GM12891 (cell line): ENCODE measurements around the gene AFMID.

Experiments used
- DNase-seq: peaks from one replicate; pipeline ENCODE4 v3.0.0; 2011; ENCODE audit warnings: low spot score; ENCODE audit not compliant: insufficient read length
- FAIRE-seq: peaks from 2 replicates; lab custom pipeline; 2011; peaks lifted over from hg19 to GRCh38; lab: Jason Lieb, UNC
- PAX5 ChIP-seq: IDR thresholded peaks from 2 replicates; pipeline ENCODE4 v1.6.1; 2011; ENCODE audit warnings: low read length, moderate library complexity, mild to moderate bottlenecking; ENCODE audit not compliant: insufficient read depth, severe bottlenecking
- POLR2A ChIP-seq: IDR thresholded peaks from 2 replicates; pipeline ENCODE4 v1.6.1; 2011; ENCODE audit warnings: low read depth, low read length, control low read depth
- POLR2AphosphoS5 ChIP-seq: IDR thresholded peaks from 2 replicates; pipeline ENCODE4 v1.6.1; 2011; ENCODE audit warnings: low read depth, low read length, control low read depth
- POU2F2 ChIP-seq: IDR thresholded peaks from 2 replicates; pipeline ENCODE4 v1.6.1; 2011; ENCODE audit warnings: low read depth, mild to moderate bottlenecking, control low read depth, low read length, moderate library complexity
- SPI1 ChIP-seq: IDR thresholded peaks from 2 replicates; pipeline ENCODE4 v1.6.1; 2011; ENCODE audit warnings: low read depth, low read length, control low read depth
- TAF1 ChIP-seq: IDR thresholded peaks from 2 replicates; pipeline ENCODE4 v1.6.1; 2011; ENCODE audit warnings: low read depth, low read length, control low read depth

The AFMID gene

DNA sequence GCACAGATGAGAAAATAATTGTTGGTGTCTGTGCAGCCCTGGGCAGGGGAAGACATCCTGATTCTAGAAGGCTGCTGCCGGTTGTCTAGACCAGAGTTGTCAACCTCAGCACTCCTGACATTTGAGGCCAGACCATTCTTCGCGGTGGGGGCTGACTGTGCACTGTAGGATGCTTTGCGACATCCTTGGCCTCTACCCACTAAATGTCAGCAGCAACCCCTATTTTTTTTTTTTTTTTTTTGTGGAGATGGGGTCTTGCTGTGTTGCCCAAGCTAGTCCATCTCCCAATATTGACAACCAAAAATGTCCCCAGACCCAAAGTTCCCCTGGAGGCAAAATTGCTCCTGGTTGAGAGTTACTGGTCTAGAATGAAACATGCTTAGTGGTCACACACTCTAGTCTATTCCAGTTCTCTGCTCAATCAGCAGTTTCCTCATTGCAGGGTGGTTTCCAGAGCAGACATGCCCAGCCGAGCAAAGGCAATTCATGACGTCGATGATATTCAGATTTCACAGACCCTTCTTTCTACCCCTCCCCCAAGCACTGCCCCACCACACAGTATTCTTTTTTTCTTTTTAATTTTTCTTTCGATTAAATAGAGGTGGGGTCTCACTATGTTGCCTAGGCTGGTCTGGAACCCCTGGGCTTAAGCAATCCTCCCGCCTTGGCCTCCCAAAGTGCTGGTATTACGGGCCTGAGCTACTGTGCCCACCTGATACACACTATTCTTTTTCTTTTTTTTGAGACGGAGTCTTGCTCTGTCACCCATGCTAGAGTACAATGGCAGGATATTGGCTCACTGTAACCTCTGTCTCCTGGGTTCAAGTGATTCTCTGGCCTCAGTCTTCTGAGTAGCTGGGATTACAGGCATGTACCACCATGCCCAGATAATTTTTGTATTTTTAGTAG lies 32.0 kb upstream of the AFMID start:
- no peak for DNase-seq
- TF ChIP-seq TAF1 (peak; percentile 39; the same call in 1 of the 2 replicates), POLR2A (peak; percentile 62; the same call in 1 of the 2 replicates), PAX5 (peak; percentile 40), POLR2AphosphoS5 (peak; percentile 68; the same call in 1 of the 2 replicates), SPI1 (peak; percentile 21; the same call in 1 of the 2 replicates), POU2F2 (peak; percentile 89; the same call in 1 of the 2 replicates)
- FAIRE-seq: peak; percentile 94

DNA sequence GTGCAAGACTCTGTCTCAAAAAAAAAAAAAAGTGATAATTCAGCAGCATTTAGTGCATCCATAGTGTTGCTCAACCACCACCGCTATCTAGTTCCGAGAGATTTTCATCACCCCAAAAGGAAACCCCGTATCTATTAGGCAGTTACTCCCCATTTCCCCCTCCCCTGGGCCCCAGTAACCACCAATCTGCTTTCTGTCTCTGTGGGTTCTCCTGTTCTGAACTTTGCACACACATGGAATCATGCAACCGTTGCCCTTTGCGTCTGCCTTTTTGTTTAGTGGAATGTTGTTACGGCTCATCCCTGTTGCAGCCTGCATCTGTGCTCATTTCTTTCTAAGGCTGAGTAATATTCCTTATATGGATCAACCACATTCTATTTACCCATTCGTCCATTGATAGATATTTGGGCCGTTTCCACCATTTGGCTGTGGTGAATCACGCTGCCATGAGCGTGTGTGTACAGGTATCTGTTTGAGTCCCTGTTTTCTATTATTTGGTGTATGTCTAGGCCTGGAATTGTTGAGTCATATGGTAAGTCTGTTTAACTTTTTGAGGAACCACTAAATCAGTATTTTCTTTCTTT lies 27.5 kb upstream of the AFMID start:
- DNase-seq: no peak
- FAIRE-seq: peak; percentile 85
- TF ChIP-seq PAX5: peak; percentile 32
- TF ChIP-seq POLR2AphosphoS5: no peak
- TF ChIP-seq POU2F2: peak; percentile 60; the same call in 1 of the 2 replicates
- peak; percentile 51; the same call in 1 of the 2 replicates for TF ChIP-seq SPI1
- TF ChIP-seq TAF1: no peak
- TF ChIP-seq POLR2A: no peak

DNA sequence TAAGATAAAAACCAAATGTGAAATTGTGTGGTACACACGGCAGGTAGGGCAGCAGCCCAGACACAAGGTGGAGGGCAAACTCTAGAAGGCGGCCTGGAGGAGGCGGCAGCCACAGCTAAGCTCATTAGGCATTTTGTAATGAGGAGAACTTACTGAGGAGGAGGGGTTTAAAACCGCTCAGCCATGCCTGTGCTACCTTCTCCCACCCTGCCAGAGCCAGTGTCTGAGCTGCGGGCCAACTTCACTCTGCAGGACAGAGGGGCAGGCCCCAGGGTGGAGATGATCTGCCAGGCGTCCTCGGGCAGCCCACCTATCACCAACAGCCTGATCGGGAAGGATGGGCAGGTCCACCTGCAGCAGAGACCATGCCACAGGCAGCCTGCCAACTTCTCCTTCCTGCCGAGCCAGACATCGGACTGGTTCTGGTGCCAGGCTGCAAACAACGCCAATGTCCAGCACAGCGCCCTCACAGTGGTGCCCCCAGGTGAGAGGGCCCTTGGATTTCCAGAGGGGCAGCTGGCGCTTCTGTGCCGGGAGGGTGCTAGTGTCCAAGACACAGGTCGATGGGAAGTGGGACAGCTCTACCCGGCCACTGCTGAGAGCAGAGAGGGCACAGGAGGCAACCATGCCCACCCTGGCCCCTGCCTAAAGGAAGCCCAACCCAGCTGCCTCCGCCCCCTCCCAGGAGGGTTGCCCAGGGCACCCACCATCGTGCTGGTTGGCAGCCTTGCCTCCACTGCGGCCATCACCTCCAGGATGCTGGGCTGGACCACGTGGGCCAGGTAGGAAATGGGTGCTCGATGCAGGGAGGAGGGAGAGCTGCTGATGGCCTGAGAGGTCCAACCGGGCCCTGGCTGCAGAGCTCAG lies 23.0 kb upstream of the AFMID start:
- TF ChIP-seq POLR2A: no peak
- TF ChIP-seq POLR2AphosphoS5: no peak
- no peak for TF ChIP-seq POU2F2
- TF ChIP-seq TAF1: no peak
- no peak for TF ChIP-seq PAX5
- no peak for TF ChIP-seq SPI1
- no peak for DNase-seq
- FAIRE-seq: no peak

DNA sequence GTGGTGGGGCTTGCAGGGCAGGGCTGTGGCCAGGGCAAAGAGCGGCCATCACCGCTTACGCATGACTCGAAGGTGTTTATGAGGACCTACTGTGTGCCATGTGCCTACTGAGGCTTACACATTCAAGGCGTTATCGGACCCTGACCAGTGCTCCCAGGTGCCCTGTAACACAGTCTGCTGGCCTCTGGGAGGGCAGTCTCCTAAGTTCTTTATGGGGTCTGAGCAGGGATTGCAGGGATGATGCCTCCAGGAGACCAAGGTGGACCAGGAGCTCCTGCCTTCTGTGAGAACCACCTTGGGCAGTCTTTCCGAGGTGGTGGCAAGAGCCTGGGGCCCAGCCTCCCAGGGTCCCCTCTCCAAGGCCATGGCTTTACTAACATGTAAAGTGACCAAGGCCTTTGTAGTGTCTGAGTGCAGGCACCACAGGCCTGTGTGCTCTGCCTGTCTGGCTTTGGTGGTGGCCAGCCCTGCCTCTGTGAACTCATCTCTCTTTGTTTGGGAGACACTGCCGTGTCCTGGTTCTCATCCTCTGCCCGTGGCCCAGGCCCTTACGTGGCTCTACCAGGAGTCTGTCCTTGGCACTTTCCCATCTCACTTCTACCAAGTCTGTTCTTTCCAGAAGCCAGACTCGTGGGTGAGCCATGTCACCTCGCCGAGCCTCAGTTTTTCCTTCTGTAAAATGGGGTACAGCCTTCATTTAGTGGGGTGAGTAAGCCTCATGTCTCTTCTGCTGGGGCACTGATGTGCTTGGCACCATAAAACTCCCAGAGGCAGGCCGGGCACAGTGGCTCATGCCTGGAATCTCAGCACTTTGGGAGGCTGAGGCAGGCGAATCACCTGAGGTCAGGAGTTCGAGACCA lies 22.2 kb upstream of the AFMID start:
- TF ChIP-seq POU2F2 (no peak), SPI1 (no peak), POLR2AphosphoS5 (no peak), TAF1 (no peak), POLR2A (no peak), PAX5 (no peak)
- no peak for FAIRE-seq
- no peak for DNase-seq

DNA sequence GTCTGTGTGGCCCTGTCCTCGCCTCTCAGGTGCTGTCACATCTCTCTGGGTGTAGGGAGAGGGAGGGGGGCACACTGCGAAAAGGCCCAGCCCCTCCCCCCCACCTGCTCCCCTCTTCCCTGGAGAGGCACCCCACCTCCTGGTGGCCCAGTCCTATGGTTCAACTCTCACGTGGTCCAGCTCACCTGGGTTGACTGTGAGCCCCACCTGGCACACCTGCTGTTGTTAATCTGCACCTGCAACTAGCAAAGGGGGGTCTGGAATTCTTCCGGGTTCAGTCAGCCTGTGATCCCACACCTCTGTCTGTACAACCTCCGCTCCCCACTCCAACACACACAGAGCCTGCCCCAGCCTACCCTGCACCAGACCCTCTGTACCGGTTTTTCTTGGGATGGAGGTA lies 20.7 kb upstream of the AFMID start:
- FAIRE-seq (peak; percentile 5), DNase-seq (no peak)
- no peak for TF ChIP-seq PAX5
- TF ChIP-seq POU2F2: no peak
- no peak for TF ChIP-seq SPI1
- TF ChIP-seq TAF1: no peak
- no peak for TF ChIP-seq POLR2AphosphoS5
- no peak for TF ChIP-seq POLR2A

DNA sequence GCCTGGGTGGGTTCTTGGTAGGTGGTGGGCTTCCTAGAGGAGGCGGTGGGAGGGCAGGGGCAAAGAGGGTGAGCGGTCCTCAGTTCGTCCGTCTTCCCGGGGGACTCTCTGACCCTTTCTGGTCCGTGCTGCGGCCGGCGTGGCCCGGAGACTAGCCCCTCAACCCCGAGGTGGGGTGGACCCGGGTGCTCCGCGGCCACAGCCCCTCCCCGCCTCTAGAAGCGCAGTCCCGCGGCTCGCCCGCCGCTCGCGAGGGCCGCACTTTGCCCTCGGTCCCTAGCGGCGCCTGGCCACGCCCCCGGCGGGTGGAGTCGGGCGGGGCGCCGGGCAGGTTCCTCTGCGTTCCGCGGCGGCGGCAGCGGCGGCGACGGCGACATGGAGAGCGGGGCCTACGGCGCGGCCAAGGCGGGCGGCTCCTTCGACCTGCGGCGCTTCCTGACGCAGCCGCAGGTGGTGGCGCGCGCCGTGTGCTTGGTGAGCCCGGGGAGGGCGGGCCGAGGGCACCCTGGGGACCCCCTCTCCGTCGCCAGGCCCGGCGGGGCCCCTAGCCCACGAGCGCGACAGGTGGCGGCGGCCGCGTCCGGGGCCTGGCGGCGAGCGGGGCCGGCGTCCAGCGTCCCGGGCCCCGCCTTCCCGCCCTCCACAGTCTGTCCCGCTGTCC lies 18.8 kb upstream of the AFMID start, which contains the start of gene SYNGR2:
Gene SYNGR2 (plus strand): TSS at position 340 of the 661 bp plus-strand sequence. CDS start 36 bp downstream, at position 376.
- peak; percentile 67; the same call in 1 of the 2 replicates for TF ChIP-seq POLR2AphosphoS5
- no peak; the same call in 1 of the 2 replicates for TF ChIP-seq TAF1
- peak; percentile 21 for TF ChIP-seq POLR2A
- FAIRE-seq (peak; percentile 95), DNase-seq (peak; percentile 96)

DNA sequence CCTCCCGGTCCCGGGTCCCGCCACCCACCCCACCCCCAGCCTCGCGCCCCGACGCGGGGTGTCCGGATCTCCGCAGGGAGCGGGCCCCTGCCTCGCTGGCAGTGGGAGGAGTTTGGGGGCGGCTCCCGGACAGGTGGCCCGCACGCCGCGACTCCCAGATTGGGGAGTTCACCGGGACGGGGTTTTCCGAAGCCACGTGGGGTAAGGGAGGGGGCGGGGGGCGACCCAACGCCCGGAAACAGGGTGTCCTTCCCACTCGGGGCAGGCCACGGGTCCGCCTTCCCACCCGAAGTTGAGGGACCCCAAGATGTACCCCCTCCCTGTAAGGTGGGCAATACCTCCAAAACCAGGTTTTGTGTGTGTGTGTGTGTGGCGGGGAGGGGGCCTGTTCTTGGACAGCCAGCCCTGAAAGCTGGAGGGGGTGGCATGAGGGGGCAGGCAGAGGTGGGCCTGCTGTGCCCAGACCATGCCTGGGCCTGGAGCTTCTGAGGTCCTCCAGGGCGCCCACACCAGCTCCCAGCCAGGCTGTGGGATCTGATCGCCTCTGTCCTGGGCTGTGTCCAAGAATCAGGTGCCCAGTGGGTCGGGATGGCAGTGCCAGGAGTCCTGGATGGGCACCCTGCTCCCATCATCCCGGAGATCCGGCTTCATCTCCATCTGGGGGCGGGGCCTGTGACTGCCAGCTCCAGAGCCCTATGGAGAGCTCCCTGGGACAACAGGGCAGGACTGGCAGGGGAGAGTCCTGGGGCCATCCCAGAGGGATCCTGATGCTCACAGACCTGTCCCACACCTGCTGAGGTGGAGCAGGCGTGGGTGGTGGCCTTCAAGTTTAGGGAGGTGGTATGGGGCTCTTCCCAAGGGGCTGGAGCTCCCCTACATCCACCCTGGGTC lies 18.0 kb upstream of the AFMID start:
- TF ChIP-seq SPI1 (no peak), POLR2AphosphoS5 (no peak), POLR2A (0 out of 2 replicates have a peak, but pooled peaks have one; percentile 46), TAF1 (no peak), PAX5 (no peak), POU2F2 (no peak)
- FAIRE-seq (peak; percentile 80), DNase-seq (no peak)
